CD4-positive, alpha-beta T cell (primary cell): ENCODE results near the gene KRTAP10-8. TPM values are rescaled to one million over a fixed set of nuclear protein-coding genes. Genes with fewer than 3 reads are reported as not detected.
"Not testable (repeated sequence)": the region's sequence is repeated elsewhere in the genome, so short reads cannot be mapped to it uniquely, and the experiment has no call there.

Source experiments
- ATAC-seq: fragments of 200-7000 bp; cut with Tn5 transposase; one replicate; pipeline ENCODE4 v1.10.0; 2022; ENCODE audit warnings: mild to moderate bottlenecking; ENCODE audit not compliant: poor library complexity
- CTCF ChIA-PET: fragments of 350-600 bp; sonication (Branson Sonifier 250); formaldehyde crosslinking; loops from one replicate; lab custom pipeline; 2021; ENCODE audit warnings: antibody characterized with exemption, inconsistent platforms; lab: Charles Lee
- POLR2A ChIA-PET: fragments of 350-600 bp; sonication (Branson Sonifier 250); formaldehyde crosslinking; loops from one replicate; lab custom pipeline; 2021; ENCODE audit warnings: antibody characterized with exemption, inconsistent platforms; lab: Charles Lee
- DNase-seq, 14 experiments: peaks; one replicate each; pipeline ENCODE4 v3.0.0-alpha.2; 2013 to 2020; ENCODE audit warnings: mixed read lengths in 2 of 14
- H3K27ac ChIP-seq, 2 donors: one replicate each; pipeline versions ENCODE4 v1.5.1 to v1.7.0; 2013; ENCODE audit warnings: low read length in 2 of 2, low read depth in 1 of 2, mild to moderate bottlenecking in 1 of 2
- H3K27me3 ChIP-seq, 2 experiments: 1 replicate in 1 of 2; 2 replicates in 1 of 2; pipeline versions ENCODE4 v1.6.1 to v1.7.0; 2013; ENCODE audit warnings: low read length in 2 of 2, control low read depth in 1 of 2, mild to moderate bottlenecking in 1 of 2, moderate library complexity in 1 of 2; ENCODE audit not compliant: insufficient read depth in 2 of 2, control insufficient read depth in 1 of 2
- H3K36me3 ChIP-seq: one replicate; pipeline ENCODE4 v1.6.1; 2013; ENCODE audit warnings: low read length, control low read depth; ENCODE audit not compliant: insufficient read depth
- H3K4me1 ChIP-seq: one replicate; pipeline ENCODE4 v1.6.1; 2013; ENCODE audit warnings: low read length, control low read depth; ENCODE audit not compliant: insufficient read depth
- H3K4me3 ChIP-seq: one replicate; pipeline ENCODE4 v1.5.1; 2013; ENCODE audit warnings: mild to moderate bottlenecking, low read length, moderate library complexity
- H3K9me3 ChIP-seq, 2 experiments: 1 replicate in 1 of 2; 2 replicates in 1 of 2; pipeline versions ENCODE4 v1.6.1 to v1.7.0; 2013; ENCODE audit warnings: low read length in 2 of 2, mild to moderate bottlenecking in 2 of 2, control low read depth in 1 of 2, moderate library complexity in 1 of 2; ENCODE audit not compliant: control insufficient read depth in 1 of 2, insufficient read depth in 1 of 2
- H3K27ac Mint-ChIP-seq: one replicate; pipeline ENCODE4 v1.8.0; 2020; ENCODE audit warnings: mixed read lengths
- H3K27me3 Mint-ChIP-seq: one replicate; pipeline ENCODE4 v1.8.0; 2021; ENCODE audit warnings: mixed read lengths
- H3K36me3 Mint-ChIP-seq: one replicate; pipeline ENCODE4 v1.8.0; 2021; ENCODE audit warnings: low read depth, mixed read lengths
- H3K4me1 Mint-ChIP-seq: one replicate; pipeline ENCODE4 v1.8.0; 2021; ENCODE audit warnings: low read depth, mixed read lengths
- H3K4me3 Mint-ChIP-seq: one replicate; pipeline ENCODE4 v1.8.0; 2020; ENCODE audit warnings: mild to moderate bottlenecking, mixed read lengths
- H3K9me3 Mint-ChIP-seq: one replicate; pipeline ENCODE4 v1.8.0; 2020; ENCODE audit warnings: mixed read lengths
- intact Hi-C, 2 experiments: fragments of 100-400 bp; cut with DNase I in 1 of 2; cut with micrococcal nuclease in 1 of 2; formaldehyde crosslinking; loops; one replicate each; pipeline versions ENCODE4 v1.15.1 to v1.9.0; 2023 to 2025; cut with DNase I, micrococcal nuclease
- total RNA-seq, 174 experiments: library from RNA in 2 of 174; stranded (reverse) in 2 of 174; gene quantifications; one replicate each; pipeline ENCODE4 v1.2.3 and lab custom pipeline; 2021 to 2026
- TF ChIP-seq, protein P1 (sequence below): fragments of 200-600 bp; IDR thresholded peaks from one replicate; pipeline ENCODE4 v1.8.0; 2022; ENCODE audit warnings: antibody characterized with exemption, mild to moderate bottlenecking

Gene KRTAP10-8
- total RNA-seq, 2 experiments from 2014 or later, result not detected

DNA sequence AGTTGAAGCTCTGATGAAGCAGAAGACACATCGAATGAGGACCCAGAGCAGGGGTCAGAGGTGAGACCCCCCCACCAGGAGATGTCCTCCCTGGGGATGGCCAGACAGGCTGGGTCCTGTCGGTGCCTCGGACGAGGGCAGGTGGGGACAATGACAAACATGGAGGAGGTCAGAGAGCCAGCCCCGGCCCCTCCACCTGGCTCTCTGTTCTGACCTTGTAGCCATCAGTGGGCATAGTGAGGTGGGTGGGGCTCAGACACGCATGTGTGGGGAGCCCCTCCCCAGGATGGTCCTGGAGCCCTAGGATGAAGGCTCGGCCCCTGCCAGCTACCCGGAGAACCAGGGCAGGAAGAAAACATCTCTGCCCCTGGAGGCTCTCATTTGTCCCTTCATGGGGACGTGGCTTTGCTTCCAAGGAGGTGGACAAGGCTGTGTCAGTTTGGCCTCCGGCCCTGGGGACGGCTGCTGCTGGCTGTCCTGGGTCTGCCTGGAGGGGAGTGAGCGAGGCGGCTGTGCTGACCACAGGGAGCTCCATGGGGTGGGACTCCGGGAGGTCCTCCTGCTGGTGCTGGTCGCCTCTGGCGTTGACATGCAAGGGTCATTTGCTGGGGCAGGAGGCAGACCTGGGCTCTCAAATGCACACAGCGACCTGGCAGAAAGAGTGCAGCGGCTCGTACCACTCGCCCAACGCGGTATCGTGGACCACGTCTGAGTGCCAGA is 22.1 kb upstream of the KRTAP10-8 start:
- H3K27ac Mint-ChIP-seq, result no peak overlapping the region
- TF ChIP-seq, protein P1, sequence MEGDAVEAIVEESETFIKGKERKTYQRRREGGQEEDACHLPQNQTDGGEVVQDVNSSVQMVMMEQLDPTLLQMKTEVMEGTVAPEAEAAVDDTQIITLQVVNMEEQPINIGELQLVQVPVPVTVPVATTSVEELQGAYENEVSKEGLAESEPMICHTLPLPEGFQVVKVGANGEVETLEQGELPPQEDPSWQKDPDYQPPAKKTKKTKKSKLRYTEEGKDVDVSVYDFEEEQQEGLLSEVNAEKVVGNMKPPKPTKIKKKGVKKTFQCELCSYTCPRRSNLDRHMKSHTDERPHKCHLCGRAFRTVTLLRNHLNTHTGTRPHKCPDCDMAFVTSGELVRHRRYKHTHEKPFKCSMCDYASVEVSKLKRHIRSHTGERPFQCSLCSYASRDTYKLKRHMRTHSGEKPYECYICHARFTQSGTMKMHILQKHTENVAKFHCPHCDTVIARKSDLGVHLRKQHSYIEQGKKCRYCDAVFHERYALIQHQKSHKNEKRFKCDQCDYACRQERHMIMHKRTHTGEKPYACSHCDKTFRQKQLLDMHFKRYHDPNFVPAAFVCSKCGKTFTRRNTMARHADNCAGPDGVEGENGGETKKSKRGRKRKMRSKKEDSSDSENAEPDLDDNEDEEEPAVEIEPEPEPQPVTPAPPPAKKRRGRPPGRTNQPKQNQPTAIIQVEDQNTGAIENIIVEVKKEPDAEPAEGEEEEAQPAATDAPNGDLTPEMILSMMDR, result no peak
- ATAC-seq (no peak), DNase-seq (no peak)
- Histone ChIP-seq H3K36me3 (no peaks in the 10 kb centered on the region), H3K9me3 (peaks cover 0 to 3% of the 10 kb centered on the region in 2 experiments), H3K27ac (no peak overlapping the region), H3K27me3 (peaks cover 0 to 15% of the 10 kb centered on the region in 2 experiments), H3K4me3 (no peak overlapping the region), H3K4me1 (no peaks in the 10 kb centered on the region)
- ChIA-PET CTCF (no interaction called here), POLR2A (no interaction called here)
- no peak overlapping the region for H3K4me3 Mint-ChIP-seq
- peaks cover 41% of the 10 kb centered on the region for H3K27me3 Mint-ChIP-seq
- no peaks in the 10 kb centered on the region for H3K9me3 Mint-ChIP-seq
- H3K36me3 Mint-ChIP-seq, result no peaks in the 10 kb centered on the region
- no peaks in the 10 kb centered on the region for H3K4me1 Mint-ChIP-seq
- intact Hi-C loops, result no loop called here

DNA sequence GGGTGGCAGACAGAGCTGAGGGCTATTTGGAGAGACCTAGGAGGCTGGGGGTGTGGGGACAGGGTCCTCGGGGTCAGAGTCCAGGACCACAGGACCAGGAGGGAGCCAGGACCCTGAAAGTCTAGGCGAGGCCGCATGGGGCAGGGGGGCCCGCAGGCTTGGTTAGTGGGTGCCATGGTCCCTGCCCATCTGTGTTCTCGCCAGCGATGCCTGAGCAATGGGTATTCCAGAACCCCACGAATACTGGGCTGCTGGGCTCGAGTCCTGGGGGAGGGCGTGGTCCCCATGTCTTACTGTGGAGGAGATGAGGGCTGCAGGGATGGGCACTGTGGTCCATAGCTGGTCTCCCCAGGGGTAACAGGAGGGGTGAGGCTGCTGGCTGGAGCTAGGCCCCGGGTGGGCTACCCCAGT is 21.6 kb upstream of the KRTAP10-8 start:
- no peaks in the 10 kb centered on the region for H3K36me3 Mint-ChIP-seq
- intact Hi-C loops, result no loop called here
- Histone ChIP-seq H3K27me3 (peaks cover 0 to 14% of the 10 kb centered on the region in 2 experiments), H3K36me3 (no peaks in the 10 kb centered on the region), H3K9me3 (peaks cover 0 to 3% of the 10 kb centered on the region in 2 experiments), H3K4me3 (no peak overlapping the region), H3K27ac (no peak overlapping the region), H3K4me1 (no peaks in the 10 kb centered on the region)
- no peak overlapping the region for H3K4me3 Mint-ChIP-seq
- ATAC-seq (no peak), DNase-seq (no peak)
- H3K27ac Mint-ChIP-seq, result no peak overlapping the region
- POLR2A ChIA-PET, result no interaction called here
- no peaks in the 10 kb centered on the region for H3K4me1 Mint-ChIP-seq
- CTCF ChIA-PET, result no interaction called here
- no peaks in the 10 kb centered on the region for H3K9me3 Mint-ChIP-seq
- TF ChIP-seq, protein P1, result no peak
- H3K27me3 Mint-ChIP-seq, result peaks cover 37% of the 10 kb centered on the region

DNA sequence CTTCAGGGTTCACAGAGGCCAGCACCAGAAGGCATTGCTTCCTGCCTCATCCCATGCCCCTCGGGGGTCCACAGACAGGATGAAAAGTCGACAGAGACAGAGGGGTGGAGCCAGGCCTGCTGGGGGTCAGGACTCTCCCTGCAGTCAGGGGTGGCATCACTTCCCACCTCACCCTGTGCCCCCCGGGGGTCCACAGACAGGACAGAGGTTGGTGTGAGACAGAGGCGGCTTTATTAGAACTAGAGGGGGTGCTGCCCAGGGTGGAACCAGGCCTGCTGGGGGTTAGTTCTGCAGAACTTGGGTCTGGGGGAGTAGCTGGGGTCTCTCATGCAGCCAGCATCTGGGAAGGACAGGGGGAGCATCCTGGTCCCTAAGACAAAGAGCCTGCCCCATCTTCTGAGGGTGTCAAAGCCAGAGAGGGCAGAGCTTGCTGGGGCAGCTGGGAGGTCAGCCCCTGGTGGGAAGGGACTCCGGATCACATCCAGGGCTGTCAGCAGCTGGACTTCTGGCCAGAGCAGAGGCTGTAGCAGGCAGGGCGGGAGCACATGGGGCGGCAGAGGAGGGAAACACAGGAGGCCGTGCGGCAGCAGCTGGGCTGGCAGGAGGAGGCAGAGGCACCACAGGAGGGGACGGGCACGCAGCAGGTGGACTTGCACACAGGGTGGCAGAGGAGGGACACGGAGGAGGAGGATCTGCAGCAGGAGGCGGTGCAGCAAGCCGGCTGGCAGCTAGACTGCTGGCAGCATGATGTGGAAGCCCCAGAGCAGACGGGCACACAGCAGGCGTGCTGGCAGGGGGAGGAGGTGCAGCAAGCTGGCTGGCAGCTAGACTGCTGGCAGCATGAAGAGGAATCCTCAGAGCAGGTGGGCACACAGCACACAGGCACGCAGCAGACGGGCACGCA is 20.7 kb upstream of the KRTAP10-8 start:
- H3K36me3 Mint-ChIP-seq, H3K27me3 ChIP-seq, DNase-seq, H3K4me1 Mint-ChIP-seq, H3K9me3 Mint-ChIP-seq, POLR2A ChIA-PET, ATAC-seq, H3K4me3 Mint-ChIP-seq, H3K36me3 ChIP-seq, H3K9me3 ChIP-seq, intact Hi-C loops, CTCF ChIA-PET, H3K4me3 ChIP-seq, H3K27ac ChIP-seq, H3K27ac Mint-ChIP-seq, H3K4me1 ChIP-seq: not testable (repeated sequence)
- H3K27me3 Mint-ChIP-seq, result peaks cover 30% of the 10 kb centered on the region

DNA sequence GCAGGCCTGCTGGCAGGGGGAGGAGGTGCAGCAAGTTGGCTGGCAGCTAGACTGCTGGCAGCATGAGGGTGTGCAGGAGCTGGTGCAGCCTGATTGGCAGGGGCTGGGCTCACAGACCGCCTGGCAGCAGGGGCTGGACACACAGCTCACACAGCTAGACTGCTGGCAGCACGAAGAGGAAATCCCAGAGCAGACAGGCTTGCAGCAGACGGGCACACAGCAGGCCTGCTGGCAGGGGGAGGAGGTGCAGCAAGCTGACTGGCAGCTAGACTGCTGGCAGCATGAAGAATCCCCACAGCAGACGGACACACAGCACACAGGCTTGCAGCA is 20.1 kb upstream of the KRTAP10-8 start:
- DNase-seq, ATAC-seq: not testable (repeated sequence)

More for the DNA sequence above, 20.1 kb upstream of the KRTAP10-8 start:
- H3K4me3 Mint-ChIP-seq, H3K27me3 ChIP-seq, H3K4me3 ChIP-seq, intact Hi-C loops, H3K4me1 ChIP-seq, H3K9me3 Mint-ChIP-seq, H3K36me3 ChIP-seq, H3K36me3 Mint-ChIP-seq, H3K9me3 ChIP-seq, H3K27ac ChIP-seq, H3K27ac Mint-ChIP-seq, H3K4me1 Mint-ChIP-seq, POLR2A ChIA-PET, CTCF ChIA-PET: not testable (repeated sequence)
- peaks cover 26% of the 10 kb centered on the region for H3K27me3 Mint-ChIP-seq
